SK-N-SH (cell line): ENCODE measurements around the gene LILRA2. TPM values are rescaled to one million over a fixed set of nuclear protein-coding genes. Genes with fewer than 3 reads are reported as not detected.

ENCODE experiments used
- CTCF ChIA-PET: fragments of 300-600, 350-600 bp; formaldehyde crosslinking; extraction: SDS; loops from one replicate; lab custom pipeline; 2021; lab: Yijun Ruan, JAX
- POLR2A ChIA-PET: fragments of 350-600 bp; sonication (Branson Sonifier 250); formaldehyde crosslinking; extraction: SDS; loops from one replicate; lab custom pipeline; 2020; ENCODE audit warnings: antibody characterized with exemption, inconsistent platforms; lab: Yijun Ruan, JAX
- DNase-seq: peaks from one replicate; pipeline ENCODE4 v3.0.0; 2012
- H2AFZ ChIP-seq: fragments of 200-600 bp; sonication (generic); 2 replicates; pipeline ENCODE4 v1.8.1; 2016; ENCODE audit warnings: antibody characterized with exemption, mild to moderate bottlenecking, low read depth
- H3F3A ChIP-seq: fragments of 200-600 bp; sonication (generic); replicated peaks from 2 replicates; pipeline ENCODE3; 2016; ENCODE audit warnings: antibody characterized with exemption, mild to moderate bottlenecking; ENCODE audit not compliant: insufficient read depth
- H3K27ac ChIP-seq, 2 experiments: fragments of 200-500 bp in 1 of 2; fragments of 200-600 bp in 1 of 2; sonication (Bioruptor generic) in 1 of 2; sonication (generic), shearing (Covaris generic) in 1 of 2; 2 replicates each; pipeline versions ENCODE4 v1.5.1 to v1.6.1; 2014 to 2016; ENCODE audit warnings: low read depth in 2 of 2, inconsistent platforms in 1 of 2, low read length in 1 of 2, mild to moderate bottlenecking in 1 of 2, mixed read lengths in 1 of 2
- H3K27me3 ChIP-seq: fragments of 200-600 bp; sonication (generic), shearing (Covaris generic); 2 replicates; pipeline ENCODE4 v1.6.1; 2016; ENCODE audit warnings: mixed run types; ENCODE audit not compliant: insufficient read depth
- H3K36me3 ChIP-seq, 2 experiments: fragments of 200-500 bp in 1 of 2; fragments of 200-600 bp in 1 of 2; sonication (Bioruptor generic) in 1 of 2; sonication (generic) in 1 of 2; replicated peaks in 1 of 2; 2 replicates each; pipeline versions ENCODE3 to v1.5.1; 2014 to 2016; ENCODE audit warnings: low read length in 1 of 2, mild to moderate bottlenecking in 1 of 2; ENCODE audit not compliant: insufficient read depth in 2 of 2, control insufficient read depth in 1 of 2
- H3K4me1 ChIP-seq, 2 experiments: fragments of 200-500 bp in 1 of 2; fragments of 200-600 bp in 1 of 2; sonication (Bioruptor generic) in 1 of 2; sonication (generic), shearing (Covaris generic) in 1 of 2; 2 replicates each; pipeline versions ENCODE4 v1.5.1 to v1.6.1; 2014 to 2016; ENCODE audit warnings: low read depth in 1 of 2, low read length in 1 of 2, mixed run types in 1 of 2; ENCODE audit not compliant: insufficient read depth in 2 of 2, control insufficient read depth in 1 of 2
- H3K4me2 ChIP-seq: fragments of 200-600 bp; sonication (generic), shearing (Covaris generic); 2 replicates; pipeline ENCODE4 v1.6.1; 2017; ENCODE audit warnings: mixed run types
- H3K4me3 ChIP-seq, 2 experiments: fragments of 200-500 bp in 1 of 2; fragments of 200-600 bp in 1 of 2; sonication (Bioruptor generic) in 1 of 2; sonication (generic), shearing (Covaris generic) in 1 of 2; 2 replicates each; pipeline versions ENCODE4 v1.5.1 to v1.8.1; 2014 to 2016; ENCODE audit warnings: low read depth in 2 of 2, inconsistent platforms in 1 of 2, low read length in 1 of 2, mild to moderate bottlenecking in 1 of 2, mixed read lengths in 1 of 2, moderate library complexity in 1 of 2
- H3K79me2 ChIP-seq: fragments of 200-600 bp; sonication (generic); 2 replicates; pipeline ENCODE4 v1.8.1; 2017; ENCODE audit warnings: mild to moderate bottlenecking; ENCODE audit not compliant: insufficient read depth
- H3K9ac ChIP-seq: fragments of 200-600 bp; sonication (generic); 2 replicates; pipeline ENCODE4 v1.6.1; 2017; ENCODE audit warnings: mixed run types
- H3K9me2 ChIP-seq: fragments of 200-600 bp; sonication (generic); 2 replicates; pipeline ENCODE4 v1.6.1; 2017; ENCODE audit warnings: mixed run types
- H3K9me3 ChIP-seq: fragments of 200-600 bp; sonication (generic); 2 replicates; pipeline ENCODE4 v1.6.1; 2017; ENCODE audit warnings: mixed run types, mild to moderate bottlenecking, moderate library complexity
- H4K20me1 ChIP-seq: fragments of 200-600 bp; sonication (generic); 2 replicates; pipeline ENCODE4 v1.6.1; 2017; ENCODE audit warnings: mild to moderate bottlenecking, mixed run types; ENCODE audit not compliant: insufficient read depth
- EP300 ChIP-seq, 2 experiments: IDR thresholded peaks; 2 replicates each; pipeline versions ENCODE4 v1.4.0 to v1.6.1; 2012; ENCODE audit warnings: borderline replicate concordance in 1 of 2, low read depth in 1 of 2, low read length in 1 of 2
- FOSL2 ChIP-seq: IDR thresholded peaks from 2 replicates; pipeline ENCODE4 v1.4.0; 2012; ENCODE audit warnings: low read depth, mild to moderate bottlenecking, moderate library complexity, borderline replicate concordance
- FOXM1 ChIP-seq: IDR thresholded peaks from 2 replicates; pipeline ENCODE4 v1.4.0; 2012; ENCODE audit warnings: low read depth, mild to moderate bottlenecking
- GATA2 ChIP-seq: sonication (generic); formaldehyde crosslinking; IDR thresholded peaks from 2 replicates; pipeline ENCODE4 v1.5.0; 2020; ENCODE audit warnings: mild to moderate bottlenecking, missing genetic modification reagents
- IRF3 ChIP-seq: fragments of 150-350 bp; IDR thresholded peaks from 2 replicates; pipeline ENCODE4 v1.6.1; 2016; ENCODE audit warnings: mild to moderate bottlenecking, low read depth, low read length
- JUND ChIP-seq: IDR thresholded peaks from 2 replicates; pipeline ENCODE4 v1.4.0; 2012
- MAX ChIP-seq: IDR thresholded peaks from 2 replicates; pipeline ENCODE4 v1.4.0; 2012; ENCODE audit warnings: low read depth
- MEF2A ChIP-seq: IDR thresholded peaks from 2 replicates; pipeline ENCODE4 v1.4.0; 2012; ENCODE audit warnings: low read depth, borderline replicate concordance
- MXI1 ChIP-seq: IDR thresholded peaks from 2 replicates; pipeline ENCODE4 v1.6.1; 2012; ENCODE audit warnings: mild to moderate bottlenecking, low read depth, low read length, improper control_type of control experiment
- NFIC ChIP-seq: IDR thresholded peaks from 2 replicates; pipeline ENCODE4 v1.4.0; 2012; ENCODE audit warnings: borderline replicate concordance
- RAD21 ChIP-seq: IDR thresholded peaks from 2 replicates; pipeline ENCODE4 v1.6.1; 2012; ENCODE audit warnings: mild to moderate bottlenecking, low read length
- RCOR1 ChIP-seq: fragments of 150-350 bp; IDR thresholded peaks from 2 replicates; pipeline ENCODE4 v1.6.1; 2017; ENCODE audit warnings: antibody characterized with exemption, low read length
- RFX5 ChIP-seq: IDR thresholded peaks from 2 replicates; pipeline ENCODE4 v1.6.1; 2012; ENCODE audit warnings: mild to moderate bottlenecking, improper control_type of control experiment, low read length
- SMC3 ChIP-seq: IDR thresholded peaks from 2 replicates; pipeline ENCODE4 v1.6.1; 2012; ENCODE audit warnings: low read depth, low read length, improper control_type of control experiment
- TAF1 ChIP-seq: IDR thresholded peaks from 2 replicates; pipeline ENCODE4 v1.6.1; 2012; ENCODE audit warnings: low read depth, mild to moderate bottlenecking, low read length, moderate library complexity, borderline replicate concordance
- TEAD4 ChIP-seq: IDR thresholded peaks from 2 replicates; pipeline ENCODE4 v1.4.0; 2012; ENCODE audit warnings: mild to moderate bottlenecking, borderline replicate concordance; ENCODE audit not compliant: insufficient read depth
- ZBTB33 ChIP-seq: IDR thresholded peaks from 2 replicates; pipeline ENCODE4 v1.4.0; 2012; ENCODE audit warnings: low read depth, borderline replicate concordance
- WGBS: methylation state at CpG from one replicate; pipeline ENCODE4 v1.1.6; 2017; ENCODE audit warnings: low lambda C conversion rate; 5-methylcytosine and 5-hydroxymethylcytosine counted together
- polyA plus RNA-seq, 3 experiments: library from polyadenylated mRNA; depleted of rRNA; stranded (reverse); fragments of >200 nt; gene quantifications; 2 replicates each; pipeline ENCODE4 v1.2.3, GENCODE V29; 2012
- TF ChIP-seq, protein P1 (sequence below): IDR thresholded peaks from 2 replicates; pipeline ENCODE4 v1.4.0; 2012; ENCODE audit warnings: low read depth, borderline replicate concordance
- TF ChIP-seq, protein P2 (sequence below): IDR thresholded peaks from 2 replicates; pipeline ENCODE4; 2012

The LILRA2 gene
- polyA plus RNA-seq, 1 of the 3 experiments (the other 2 are of a cell fraction): not detected

- WGBS: under 1% methylated on average over 9 of the region's 9 CpGs
- H3K4me1 ChIP-seq: no peaks in the 10 kb centered on the region
- H3K27me3 ChIP-seq: peaks cover 50% of the 10 kb centered on the region
- no peak overlapping the region for H3K4me2 ChIP-seq
- H3K9me2 ChIP-seq: no peaks in the 10 kb centered on the region
- H3K9me3 ChIP-seq: no peaks in the 10 kb centered on the region
- no peaks in the 10 kb centered on the region for H3F3A ChIP-seq
- H3K27ac ChIP-seq: no peak overlapping the region
- no peak overlapping the region for H3K9ac ChIP-seq
- TF ChIP-seq TEAD4: no peak
- TF ChIP-seq FOSL2: no peak
- TF ChIP-seq SMC3: no peak
- no peak for TF ChIP-seq RCOR1
- TF ChIP-seq GATA2 (CRISPR knock-in tag): no peak
- no peak for TF ChIP-seq MAX
- TF ChIP-seq FOXM1: no peak
- no peak for TF ChIP-seq EP300 (IDR thresholded peaks at IDR 0.05; ENCODE audit: borderline replicate concordance in 1 of 2, low read depth in 1 of 2, low read length in 1 of 2)
- no peak for TF ChIP-seq RFX5
- TF ChIP-seq MXI1: no peak
- no peak for TF ChIP-seq JUND
- no peak for TF ChIP-seq TAF1
- TF ChIP-seq IRF3: no peak
- no peak for TF ChIP-seq NFIC
- TF ChIP-seq ZBTB33: no peak
- TF ChIP-seq MEF2A: no peak
- H3K36me3 ChIP-seq: no peaks in the 10 kb centered on the region
- no peaks in the 10 kb centered on the region for H3K79me2 ChIP-seq
- ChIA-PET POLR2A (no interaction called here), CTCF (no interaction called here)
- no peak overlapping the region for H2AFZ ChIP-seq
- no peaks in the 10 kb centered on the region for H4K20me1 ChIP-seq
- H3K4me3 ChIP-seq: no peak overlapping the region
- DNase-seq: no peak
These were observed 36.6 kb upstream of the LILRA2 start for GRCh38 chr19:54536956-54537355.

GRCh38 chr19:54541712-54542111 lies 31.9 kb upstream of the LILRA2 start:
- no peak overlapping the region for H2AFZ ChIP-seq
- ChIA-PET CTCF (no interaction called here), POLR2A (no interaction called here)
- no peak overlapping the region for H3K27ac ChIP-seq
- no peak overlapping the region for H3K4me2 ChIP-seq
- no peaks in the 10 kb centered on the region for H3K9me2 ChIP-seq
- peaks cover 23% of the 10 kb centered on the region for H3K27me3 ChIP-seq
- no peaks in the 10 kb centered on the region for H3K79me2 ChIP-seq
- 0% methylated on average over 2 of the region's 2 CpGs for WGBS
- H3K9ac ChIP-seq: no peak overlapping the region
- H4K20me1 ChIP-seq: no peaks in the 10 kb centered on the region
- no peak for DNase-seq
- TF ChIP-seq, protein P1, sequence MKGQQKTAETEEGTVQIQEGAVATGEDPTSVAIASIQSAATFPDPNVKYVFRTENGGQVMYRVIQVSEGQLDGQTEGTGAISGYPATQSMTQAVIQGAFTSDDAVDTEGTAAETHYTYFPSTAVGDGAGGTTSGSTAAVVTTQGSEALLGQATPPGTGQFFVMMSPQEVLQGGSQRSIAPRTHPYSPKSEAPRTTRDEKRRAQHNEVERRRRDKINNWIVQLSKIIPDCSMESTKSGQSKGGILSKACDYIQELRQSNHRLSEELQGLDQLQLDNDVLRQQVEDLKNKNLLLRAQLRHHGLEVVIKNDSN: no peak
- TF ChIP-seq TAF1: no peak
- no peak for TF ChIP-seq RAD21
- TF ChIP-seq RCOR1: no peak
- TF ChIP-seq IRF3: no peak
- no peak for TF ChIP-seq EP300 (IDR thresholded peaks at IDR 0.05; ENCODE audit: borderline replicate concordance in 1 of 2, low read depth in 1 of 2, low read length in 1 of 2)
- TF ChIP-seq ZBTB33: no peak
- TF ChIP-seq FOSL2: no peak
- TF ChIP-seq, protein P2, sequence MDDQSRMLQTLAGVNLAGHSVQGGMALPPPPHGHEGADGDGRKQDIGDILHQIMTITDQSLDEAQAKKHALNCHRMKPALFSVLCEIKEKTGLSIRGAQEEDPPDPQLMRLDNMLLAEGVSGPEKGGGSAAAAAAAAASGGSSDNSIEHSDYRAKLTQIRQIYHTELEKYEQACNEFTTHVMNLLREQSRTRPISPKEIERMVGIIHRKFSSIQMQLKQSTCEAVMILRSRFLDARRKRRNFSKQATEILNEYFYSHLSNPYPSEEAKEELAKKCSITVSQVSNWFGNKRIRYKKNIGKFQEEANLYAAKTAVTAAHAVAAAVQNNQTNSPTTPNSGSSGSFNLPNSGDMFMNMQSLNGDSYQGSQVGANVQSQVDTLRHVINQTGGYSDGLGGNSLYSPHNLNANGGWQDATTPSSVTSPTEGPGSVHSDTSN: no peak
- H3K4me3 ChIP-seq: no peak overlapping the region
- H3K4me1 ChIP-seq: no peaks in the 10 kb centered on the region
- no peaks in the 10 kb centered on the region for H3K9me3 ChIP-seq
- no peaks in the 10 kb centered on the region for H3K36me3 ChIP-seq
- no peaks in the 10 kb centered on the region for H3F3A ChIP-seq
